ENCODE results near the gene B4GALT1. TPM values are rescaled to one million over a fixed set of nuclear protein-coding genes. Genes with fewer than 3 reads are reported as not detected.
"Not testable (repeated sequence)": the region's sequence is repeated elsewhere in the genome, so short reads cannot be mapped to it uniquely, and the experiment has no call there.

B4GALT1 gene
- polyA plus RNA-seq, 1 donor (not counting 4 experiments of a cell fraction or from before 2014, with no cell fraction given) = 55.1 TPM

DNA sequence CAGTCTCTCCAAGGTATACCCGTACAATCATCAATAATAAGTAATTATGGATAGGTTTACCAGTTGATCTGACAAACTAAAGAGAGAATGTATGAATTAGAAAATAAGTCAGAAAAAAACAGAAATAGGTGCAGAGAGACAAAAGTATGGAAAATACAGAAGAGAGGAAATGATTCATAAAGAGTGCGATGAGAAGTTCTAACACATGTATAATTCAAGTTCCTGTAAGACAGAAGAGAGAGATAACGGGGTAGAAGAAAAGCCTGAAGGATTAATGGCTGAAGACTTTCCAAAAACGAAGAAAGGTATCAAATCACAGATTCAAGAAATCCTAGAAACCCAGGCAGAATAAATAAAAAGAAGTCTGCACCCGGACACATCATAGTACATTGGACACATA lies 74.5 kb downstream of the B4GALT1 start:
- Histone ChIP-seq H4K20me1 (ENCODE audit: control insufficient read depth, extremely low read depth, insufficient read depth, low read length) (no peaks in the 10 kb centered on the region), H3K4me2 (ENCODE audit: control insufficient read depth, extremely low read depth, insufficient read depth, low read depth, low read length) (no peak overlapping the region), H3K79me2 (ENCODE audit: control insufficient read depth, insufficient read depth, low read length) (no peaks in the 10 kb centered on the region), H3K4me3 (ENCODE audit: control insufficient read depth in 2 of 3, extremely low read depth in 1 of 3, insufficient read depth in 2 of 3, low read depth in 1 of 3, low read length in 3 of 3) (no peak overlapping the region), H3K27me3 (ENCODE audit: control insufficient read depth, extremely low read depth, insufficient read depth, low read length) (no peaks in the 10 kb centered on the region), H3K4me1 (ENCODE audit: control insufficient read depth, extremely low read depth, insufficient read depth, low read length) (no peaks in the 10 kb centered on the region), H3K9ac (ENCODE audit: control insufficient read depth, extremely low read depth, insufficient read depth, low read length) (no peak overlapping the region), H2AFZ (ENCODE audit: control insufficient read depth, low read length) (no peak overlapping the region), H3K9me1 (ENCODE audit: control insufficient read depth, extremely low read depth, insufficient read depth, low read length) (no peaks in the 10 kb centered on the region), H3K36me3 (ENCODE audit: control insufficient read depth in 2 of 2, extremely low read depth in 1 of 2, insufficient read depth in 2 of 2, low read length in 2 of 2) (no peaks in the 10 kb centered on the region), H3K9me3 (ENCODE audit: control insufficient read depth, low read depth, low read length) (no peaks in the 10 kb centered on the region), H3K27ac (ENCODE audit: control insufficient read depth, insufficient read depth, low read length) (no peak overlapping the region)
- peak; percentile 59 for FAIRE-seq
- TF ChIP-seq, protein P1, sequence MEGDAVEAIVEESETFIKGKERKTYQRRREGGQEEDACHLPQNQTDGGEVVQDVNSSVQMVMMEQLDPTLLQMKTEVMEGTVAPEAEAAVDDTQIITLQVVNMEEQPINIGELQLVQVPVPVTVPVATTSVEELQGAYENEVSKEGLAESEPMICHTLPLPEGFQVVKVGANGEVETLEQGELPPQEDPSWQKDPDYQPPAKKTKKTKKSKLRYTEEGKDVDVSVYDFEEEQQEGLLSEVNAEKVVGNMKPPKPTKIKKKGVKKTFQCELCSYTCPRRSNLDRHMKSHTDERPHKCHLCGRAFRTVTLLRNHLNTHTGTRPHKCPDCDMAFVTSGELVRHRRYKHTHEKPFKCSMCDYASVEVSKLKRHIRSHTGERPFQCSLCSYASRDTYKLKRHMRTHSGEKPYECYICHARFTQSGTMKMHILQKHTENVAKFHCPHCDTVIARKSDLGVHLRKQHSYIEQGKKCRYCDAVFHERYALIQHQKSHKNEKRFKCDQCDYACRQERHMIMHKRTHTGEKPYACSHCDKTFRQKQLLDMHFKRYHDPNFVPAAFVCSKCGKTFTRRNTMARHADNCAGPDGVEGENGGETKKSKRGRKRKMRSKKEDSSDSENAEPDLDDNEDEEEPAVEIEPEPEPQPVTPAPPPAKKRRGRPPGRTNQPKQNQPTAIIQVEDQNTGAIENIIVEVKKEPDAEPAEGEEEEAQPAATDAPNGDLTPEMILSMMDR (optimal IDR thresholded peaks at IDR 0.05 in 1 of 3, IDR thresholded peaks at IDR 0.05 in 1 of 3, conservative IDR thresholded peaks at IDR 0.05 in 1 of 3; ENCODE audit: extremely low read depth in 1 of 3, insufficient read depth in 2 of 3, low read length in 3 of 3) = no peak
- no peak for TF ChIP-seq EZH2 (IDR thresholded peaks at IDR 0.05; ENCODE audit: low read length)
- no peak for DNase-seq (ENCODE audit: low read depth, low spot score)
- dilution Hi-C loops (cut with MboI; ENCODE audit: extremely low pct_ligation_motif_present, low sequenced_read_pairs) = no loop called here

DNA sequence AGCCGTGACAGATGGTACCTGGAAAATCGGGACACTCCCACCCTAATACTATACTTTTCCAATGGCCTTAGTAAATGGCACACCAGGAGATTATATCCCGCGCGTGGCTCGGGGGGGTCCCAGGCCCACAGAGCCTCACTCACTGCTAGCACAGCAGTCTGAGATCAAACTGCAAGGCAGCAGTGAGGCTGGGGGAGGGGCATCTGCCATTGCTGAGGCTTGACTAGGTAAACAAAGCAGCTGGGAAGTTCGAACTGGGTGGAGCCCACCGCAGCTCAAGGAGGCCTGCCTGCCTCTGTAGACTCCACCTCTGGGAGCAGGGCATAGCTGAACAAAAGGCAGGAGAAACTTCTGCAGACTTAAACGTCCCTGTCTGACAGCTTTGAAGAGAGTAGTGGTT lies 81.5 kb downstream of the B4GALT1 start:
- H3K4me2 ChIP-seq (ENCODE audit: control insufficient read depth, extremely low read depth, insufficient read depth, low read depth, low read length); H3K9ac ChIP-seq (ENCODE audit: control insufficient read depth, extremely low read depth, insufficient read depth, low read length); H4K20me1 ChIP-seq (ENCODE audit: control insufficient read depth, extremely low read depth, insufficient read depth, low read length); H3K9me3 ChIP-seq (ENCODE audit: control insufficient read depth, low read depth, low read length); H3K9me1 ChIP-seq (ENCODE audit: control insufficient read depth, extremely low read depth, insufficient read depth, low read length); FAIRE-seq; H3K4me3 ChIP-seq (ENCODE audit: control insufficient read depth in 2 of 3, extremely low read depth in 1 of 3, insufficient read depth in 2 of 3, low read depth in 1 of 3, low read length in 3 of 3); H3K79me2 ChIP-seq (ENCODE audit: control insufficient read depth, insufficient read depth, low read length); H3K27ac ChIP-seq (ENCODE audit: control insufficient read depth, insufficient read depth, low read length); H3K27me3 ChIP-seq (ENCODE audit: control insufficient read depth, extremely low read depth, insufficient read depth, low read length); DNase-seq (ENCODE audit: low read depth, low spot score); H2AFZ ChIP-seq (ENCODE audit: control insufficient read depth, low read length); H3K4me1 ChIP-seq (ENCODE audit: control insufficient read depth, extremely low read depth, insufficient read depth, low read length); H3K36me3 ChIP-seq (ENCODE audit: control insufficient read depth in 2 of 2, extremely low read depth in 1 of 2, insufficient read depth in 2 of 2, low read length in 2 of 2); dilution Hi-C loops (cut with MboI; ENCODE audit: extremely low pct_ligation_motif_present, low sequenced_read_pairs): not testable (repeated sequence)

Data from keratinocyte (primary cell).